Astrocyte (in vitro differentiated cells and primary cell): ENCODE results near the gene TMEM215.

Experiments
- EZH2 ChIP-seq: IDR thresholded peaks from 2 replicates; pipeline ENCODE4 v1.6.1; 2012; ENCODE audit warnings: mild to moderate bottlenecking, low read length, inconsistent platforms; ENCODE audit not compliant: insufficient read depth
- TF ChIP-seq, protein P1 (sequence below): IDR thresholded peaks from 2 replicates; pipeline ENCODE4 v1.5.1; 2011; ENCODE audit warnings: low read depth, mild to moderate bottlenecking, inconsistent platforms, low read length, moderate library complexity; ENCODE audit not compliant: insufficient read depth

DNA sequence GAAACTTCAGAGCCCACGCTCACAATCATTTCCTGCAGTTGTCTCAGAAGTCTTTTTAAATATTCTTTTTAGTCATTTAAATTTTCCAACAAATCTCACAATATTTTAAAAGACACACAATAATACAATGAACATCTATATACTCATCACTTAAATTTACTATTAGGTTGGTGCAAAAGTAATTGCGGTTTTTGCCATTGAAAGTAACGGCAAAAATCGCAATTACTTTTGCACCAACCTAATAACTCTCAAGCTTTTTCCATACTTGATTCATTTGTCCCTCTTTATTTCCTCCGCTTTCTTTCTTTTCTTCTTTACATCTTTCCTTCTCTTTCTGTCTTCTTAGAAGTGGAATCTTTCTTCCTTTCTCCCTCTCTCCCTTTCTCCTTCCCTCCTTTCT lies 19.2 kb upstream of the TMEM215 start:
- TF ChIP-seq, protein P1, sequence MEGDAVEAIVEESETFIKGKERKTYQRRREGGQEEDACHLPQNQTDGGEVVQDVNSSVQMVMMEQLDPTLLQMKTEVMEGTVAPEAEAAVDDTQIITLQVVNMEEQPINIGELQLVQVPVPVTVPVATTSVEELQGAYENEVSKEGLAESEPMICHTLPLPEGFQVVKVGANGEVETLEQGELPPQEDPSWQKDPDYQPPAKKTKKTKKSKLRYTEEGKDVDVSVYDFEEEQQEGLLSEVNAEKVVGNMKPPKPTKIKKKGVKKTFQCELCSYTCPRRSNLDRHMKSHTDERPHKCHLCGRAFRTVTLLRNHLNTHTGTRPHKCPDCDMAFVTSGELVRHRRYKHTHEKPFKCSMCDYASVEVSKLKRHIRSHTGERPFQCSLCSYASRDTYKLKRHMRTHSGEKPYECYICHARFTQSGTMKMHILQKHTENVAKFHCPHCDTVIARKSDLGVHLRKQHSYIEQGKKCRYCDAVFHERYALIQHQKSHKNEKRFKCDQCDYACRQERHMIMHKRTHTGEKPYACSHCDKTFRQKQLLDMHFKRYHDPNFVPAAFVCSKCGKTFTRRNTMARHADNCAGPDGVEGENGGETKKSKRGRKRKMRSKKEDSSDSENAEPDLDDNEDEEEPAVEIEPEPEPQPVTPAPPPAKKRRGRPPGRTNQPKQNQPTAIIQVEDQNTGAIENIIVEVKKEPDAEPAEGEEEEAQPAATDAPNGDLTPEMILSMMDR = no peak
- TF ChIP-seq EZH2 = no peak
